HFFc6 (cell line): ENCODE data around the gene CREB5. TPM values are rescaled to one million over a fixed set of nuclear protein-coding genes. Genes with fewer than 3 reads are reported as not detected.

Source experiments
- DNase-seq: peaks from one replicate; pipeline ENCODE4 v3.0.0-alpha.2; 2018
- H3K27ac Mint-ChIP-seq: 2 replicates; pipeline ENCODE4 v1.8.0; 2020; ENCODE audit warnings: mild to moderate bottlenecking, mixed read lengths
- H3K27me3 Mint-ChIP-seq: 2 replicates; pipeline ENCODE4 v1.8.0; 2021; ENCODE audit warnings: mild to moderate bottlenecking, moderate library complexity, mixed read lengths; ENCODE audit not compliant: insufficient read depth
- H3K36me3 Mint-ChIP-seq: 2 replicates; pipeline ENCODE4 v1.8.0; 2021; ENCODE audit warnings: low read depth, mixed read lengths
- H3K4me1 Mint-ChIP-seq: 2 replicates; pipeline ENCODE4 v1.8.0; 2020; ENCODE audit warnings: low read depth, mixed read lengths
- H3K4me3 Mint-ChIP-seq: 2 replicates; pipeline ENCODE4 v1.8.0; 2020; ENCODE audit warnings: mild to moderate bottlenecking, moderate library complexity, mixed read lengths
- H3K9me3 Mint-ChIP-seq: 2 replicates; pipeline ENCODE4 v1.8.0; 2020; ENCODE audit warnings: mild to moderate bottlenecking, mixed read lengths
- CTCF ChIP-seq: fragments of 200-600 bp; sonication (generic); IDR thresholded peaks from 2 replicates; pipeline ENCODE4 v1.5.0; 2021; ENCODE audit warnings: antibody characterized with exemption, mild to moderate bottlenecking
- total RNA-seq, 6 experiments: library from RNA; stranded (reverse); fragmentation: NEBNext Ultra II Directional; extraction: Animal tissue kit (Norgen Biotek cat#: 25700); gene quantifications; 2 replicates in 1 of 6; 3 replicates in 5 of 6; pipeline ENCODE4 v1.2.3, GENCODE V29; 2021

CREB5 gene
- total RNA-seq, 6 experiments from 2014 or later: 0.60 to 0.90 (median 0.79) TPM

GRCh38 chr7:28483112-28483511 lies 70.8 kb downstream of the CREB5 start:
- H3K4me3 Mint-ChIP-seq: no peak overlapping the region; the same call in 1 of the 2 replicates
- H3K27me3 Mint-ChIP-seq: peaks cover 4% of the 10 kb centered on the region; the same call in 1 of the 2 replicates
- peak; percentile 36 for DNase-seq
- TF ChIP-seq CTCF: no peak
- H3K4me1 Mint-ChIP-seq: peaks cover 34% of the 10 kb centered on the region; the same call in 1 of the 2 replicates
- no peaks in the 10 kb centered on the region for H3K36me3 Mint-ChIP-seq
- H3K27ac Mint-ChIP-seq: peak overlapping the region; percentile 52; the same call in 1 of the 2 replicates
- H3K9me3 Mint-ChIP-seq: peaks cover 4% of the 10 kb centered on the region; the same call in 1 of the 2 replicates

- Mint-ChIP-seq H3K36me3 (peaks cover 4% of the 10 kb centered on the region), H3K9me3 (peaks cover 6% of the 10 kb centered on the region; the same call in 1 of the 2 replicates), H3K27ac (peak overlapping the region; percentile 52; the same call in 1 of the 2 replicates), H3K4me3 (no peak overlapping the region), H3K4me1 (peaks cover 34% of the 10 kb centered on the region; the same call in 1 of the 2 replicates), H3K27me3 (peaks cover 4% of the 10 kb centered on the region; the same call in 1 of the 2 replicates)
- no peak for TF ChIP-seq CTCF
- DNase-seq: peak; percentile 83
Observed at GRCh38 chr7:28483908-28484605, 71.7 kb downstream of the CREB5 start.

GRCh38 chr7:28484606-28484935 lies 72.3 kb downstream of the CREB5 start:
- DNase-seq: peak; percentile 3
- TF ChIP-seq CTCF: no peak
- peaks cover 6% of the 10 kb centered on the region; the same call in 1 of the 2 replicates for H3K9me3 Mint-ChIP-seq
- H3K36me3 Mint-ChIP-seq: peaks cover 5% of the 10 kb centered on the region
- H3K4me1 Mint-ChIP-seq: peaks cover 34% of the 10 kb centered on the region; the same call in 1 of the 2 replicates
- H3K27ac Mint-ChIP-seq: no peak overlapping the region
- peaks cover 4% of the 10 kb centered on the region; the same call in 1 of the 2 replicates for H3K27me3 Mint-ChIP-seq
- H3K4me3 Mint-ChIP-seq: no peak overlapping the region

- no peak for DNase-seq
- H3K36me3 Mint-ChIP-seq: peaks cover 5% of the 10 kb centered on the region
- peaks cover 6% of the 10 kb centered on the region; the same call in 1 of the 2 replicates for H3K9me3 Mint-ChIP-seq
- peaks cover 26% of the 10 kb centered on the region; the same call in 1 of the 2 replicates for H3K4me1 Mint-ChIP-seq
- TF ChIP-seq CTCF: no peak
- H3K27ac Mint-ChIP-seq: no peak overlapping the region
- H3K27me3 Mint-ChIP-seq: no peaks in the 10 kb centered on the region
- H3K4me3 Mint-ChIP-seq: no peak overlapping the region
Observed at GRCh38 chr7:28487487-28487886, 75.2 kb downstream of the CREB5 start.

- no peak for TF ChIP-seq CTCF
- H3K9me3 Mint-ChIP-seq: peaks cover 6% of the 10 kb centered on the region; the same call in 1 of the 2 replicates
- no peak for DNase-seq
- peaks cover 18% of the 10 kb centered on the region; the same call in 1 of the 2 replicates for H3K4me1 Mint-ChIP-seq
- H3K27me3 Mint-ChIP-seq: no peaks in the 10 kb centered on the region; the same call in 1 of the 2 replicates
- peaks cover 5% of the 10 kb centered on the region for H3K36me3 Mint-ChIP-seq
- H3K4me3 Mint-ChIP-seq: no peak overlapping the region
- H3K27ac Mint-ChIP-seq: no peak overlapping the region
Observed at GRCh38 chr7:28488061-28488791, 75.9 kb downstream of the CREB5 start.
